ENCODE measurements around the gene CCNB1. TPM values are rescaled to one million over a fixed set of nuclear protein-coding genes. Genes with fewer than 3 reads are reported as not detected.
"Not testable (repeated sequence)": the region's sequence is repeated elsewhere in the genome, so short reads cannot be mapped to it uniquely, and the experiment has no call there.

Gene CCNB1
- total RNA-seq, 1 experiment from 2014 or later: 262 TPM

DNA sequence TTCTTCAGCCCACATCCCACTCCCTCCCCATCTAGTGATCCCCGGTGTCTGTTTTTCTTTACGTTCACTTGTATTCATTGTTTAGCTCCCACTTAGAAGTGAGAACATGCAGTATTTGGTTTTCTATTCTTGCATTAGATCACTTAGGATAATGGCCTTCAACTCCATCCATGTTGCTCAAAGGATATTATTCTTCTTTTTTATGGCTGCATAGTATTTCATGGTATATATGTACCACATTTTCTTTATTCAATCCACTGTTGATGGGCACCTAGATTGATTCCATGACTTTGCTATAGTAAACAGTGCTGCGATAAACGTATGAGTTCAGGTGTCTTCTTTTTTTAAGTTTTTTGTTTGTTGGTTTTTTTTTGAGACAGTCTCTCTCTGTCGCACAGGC, 29.1 kb upstream of the CCNB1 start:
- intact Hi-C loops (cut with micrococcal nuclease; ENCODE audit: unreplicated experiment): no loop called here
- no peak overlapping the region for H3K4me3 ChIP-seq (ENCODE audit: low read depth in 2 of 2, low read length in 2 of 2)
- POLR2A ChIA-PET: interaction anchor here (0.7 kb wide), 1 partner anchor 13 kb away, joined by 3 read pairs; no protein-coding TSS in a partner anchor
- CTCF ChIA-PET: no interaction called here
- H3K36me3 ChIP-seq (ENCODE audit: control insufficient read depth, insufficient read depth, low read length): no peaks in the 10 kb centered on the region
- H3K27ac ChIP-seq (ENCODE audit: low read length): no peak overlapping the region
- no peaks in the 10 kb centered on the region for H3K27me3 ChIP-seq (ENCODE audit: control insufficient read depth, insufficient read depth, low read length)
- in situ Hi-C loops (cut with HindIII; ENCODE audit: low pct_unique_long_range_greater_than_20kb, low sequenced_read_pairs): no loop called here
- no peaks in the 10 kb centered on the region for H3K4me1 ChIP-seq (ENCODE audit: control insufficient read depth, insufficient read depth, low read length)
- no peaks in the 10 kb centered on the region for H3K9me3 ChIP-seq (ENCODE audit: control insufficient read depth, insufficient read depth, low read depth, low read length)
- ATAC-seq (no peak), DNase-seq (ENCODE audit: low read depth, low spot score) (no peak)
- TF ChIP-seq, protein P1, sequence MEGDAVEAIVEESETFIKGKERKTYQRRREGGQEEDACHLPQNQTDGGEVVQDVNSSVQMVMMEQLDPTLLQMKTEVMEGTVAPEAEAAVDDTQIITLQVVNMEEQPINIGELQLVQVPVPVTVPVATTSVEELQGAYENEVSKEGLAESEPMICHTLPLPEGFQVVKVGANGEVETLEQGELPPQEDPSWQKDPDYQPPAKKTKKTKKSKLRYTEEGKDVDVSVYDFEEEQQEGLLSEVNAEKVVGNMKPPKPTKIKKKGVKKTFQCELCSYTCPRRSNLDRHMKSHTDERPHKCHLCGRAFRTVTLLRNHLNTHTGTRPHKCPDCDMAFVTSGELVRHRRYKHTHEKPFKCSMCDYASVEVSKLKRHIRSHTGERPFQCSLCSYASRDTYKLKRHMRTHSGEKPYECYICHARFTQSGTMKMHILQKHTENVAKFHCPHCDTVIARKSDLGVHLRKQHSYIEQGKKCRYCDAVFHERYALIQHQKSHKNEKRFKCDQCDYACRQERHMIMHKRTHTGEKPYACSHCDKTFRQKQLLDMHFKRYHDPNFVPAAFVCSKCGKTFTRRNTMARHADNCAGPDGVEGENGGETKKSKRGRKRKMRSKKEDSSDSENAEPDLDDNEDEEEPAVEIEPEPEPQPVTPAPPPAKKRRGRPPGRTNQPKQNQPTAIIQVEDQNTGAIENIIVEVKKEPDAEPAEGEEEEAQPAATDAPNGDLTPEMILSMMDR (IDR thresholded peaks at IDR 0.05): no peak
- TF ChIP-seq POLR2AphosphoS5 (IDR thresholded peaks at IDR 0.05; ENCODE audit: low read depth, low read length) (no peak), SIN3A (IDR thresholded peaks at IDR 0.05; ENCODE audit: borderline replicate concordance, insufficient read depth, low read depth, low read length) (no peak), TCF7L2 (IDR thresholded peaks at IDR 0.05; ENCODE audit: low read depth, low read length) (no peak)
- TF ChIP-seq, protein P2, sequence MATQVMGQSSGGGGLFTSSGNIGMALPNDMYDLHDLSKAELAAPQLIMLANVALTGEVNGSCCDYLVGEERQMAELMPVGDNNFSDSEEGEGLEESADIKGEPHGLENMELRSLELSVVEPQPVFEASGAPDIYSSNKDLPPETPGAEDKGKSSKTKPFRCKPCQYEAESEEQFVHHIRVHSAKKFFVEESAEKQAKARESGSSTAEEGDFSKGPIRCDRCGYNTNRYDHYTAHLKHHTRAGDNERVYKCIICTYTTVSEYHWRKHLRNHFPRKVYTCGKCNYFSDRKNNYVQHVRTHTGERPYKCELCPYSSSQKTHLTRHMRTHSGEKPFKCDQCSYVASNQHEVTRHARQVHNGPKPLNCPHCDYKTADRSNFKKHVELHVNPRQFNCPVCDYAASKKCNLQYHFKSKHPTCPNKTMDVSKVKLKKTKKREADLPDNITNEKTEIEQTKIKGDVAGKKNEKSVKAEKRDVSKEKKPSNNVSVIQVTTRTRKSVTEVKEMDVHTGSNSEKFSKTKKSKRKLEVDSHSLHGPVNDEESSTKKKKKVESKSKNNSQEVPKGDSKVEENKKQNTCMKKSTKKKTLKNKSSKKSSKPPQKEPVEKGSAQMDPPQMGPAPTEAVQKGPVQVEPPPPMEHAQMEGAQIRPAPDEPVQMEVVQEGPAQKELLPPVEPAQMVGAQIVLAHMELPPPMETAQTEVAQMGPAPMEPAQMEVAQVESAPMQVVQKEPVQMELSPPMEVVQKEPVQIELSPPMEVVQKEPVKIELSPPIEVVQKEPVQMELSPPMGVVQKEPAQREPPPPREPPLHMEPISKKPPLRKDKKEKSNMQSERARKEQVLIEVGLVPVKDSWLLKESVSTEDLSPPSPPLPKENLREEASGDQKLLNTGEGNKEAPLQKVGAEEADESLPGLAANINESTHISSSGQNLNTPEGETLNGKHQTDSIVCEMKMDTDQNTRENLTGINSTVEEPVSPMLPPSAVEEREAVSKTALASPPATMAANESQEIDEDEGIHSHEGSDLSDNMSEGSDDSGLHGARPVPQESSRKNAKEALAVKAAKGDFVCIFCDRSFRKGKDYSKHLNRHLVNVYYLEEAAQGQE (IDR thresholded peaks at IDR 0.05; ENCODE audit: insufficient read depth in 1 of 2, low read depth in 2 of 2, low read length in 1 of 2): no peak
- BruUV-seq (replicated peaks): no TSS peak

DNA sequence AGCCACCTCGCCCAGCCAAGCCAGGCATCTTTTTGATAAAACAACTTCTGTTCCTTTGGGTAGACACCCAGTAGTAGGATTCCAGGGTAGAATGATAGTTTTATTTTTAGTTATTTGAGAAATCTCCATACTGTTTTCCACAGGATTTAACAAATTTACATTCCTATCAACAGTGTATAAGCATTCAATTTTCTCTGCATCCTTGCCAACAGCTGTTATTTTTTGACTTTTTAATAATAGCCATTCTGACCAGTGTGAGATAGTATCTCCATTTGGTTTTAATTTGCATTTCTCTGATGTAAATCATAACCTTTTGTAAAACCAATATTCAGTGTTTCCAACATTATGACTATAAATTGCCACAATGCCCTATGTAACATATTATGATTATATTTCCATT, 28.2 kb upstream of the CCNB1 start:
- Histone ChIP-seq H3K9me3 (ENCODE audit: control insufficient read depth, insufficient read depth, low read depth, low read length) (no peaks in the 10 kb centered on the region), H3K4me3 (ENCODE audit: low read depth in 2 of 2, low read length in 2 of 2) (no peak overlapping the region), H3K27ac (ENCODE audit: low read length) (no peak overlapping the region), H3K27me3 (ENCODE audit: control insufficient read depth, insufficient read depth, low read length) (no peaks in the 10 kb centered on the region), H3K36me3 (ENCODE audit: control insufficient read depth, insufficient read depth, low read length) (no peaks in the 10 kb centered on the region), H3K4me1 (ENCODE audit: control insufficient read depth, insufficient read depth, low read length) (no peaks in the 10 kb centered on the region)
- intact Hi-C loops (cut with micrococcal nuclease; ENCODE audit: unreplicated experiment) (no loop called here), in situ Hi-C loops (cut with HindIII; ENCODE audit: low pct_unique_long_range_greater_than_20kb, low sequenced_read_pairs) (no loop called here)
- TF ChIP-seq, protein P2 (IDR thresholded peaks at IDR 0.05; ENCODE audit: insufficient read depth in 1 of 2, low read depth in 2 of 2, low read length in 1 of 2): no peak
- TF ChIP-seq, protein P1 (IDR thresholded peaks at IDR 0.05): no peak
- TF ChIP-seq POLR2AphosphoS5 (IDR thresholded peaks at IDR 0.05; ENCODE audit: low read depth, low read length): no peak
- TF ChIP-seq SIN3A (IDR thresholded peaks at IDR 0.05; ENCODE audit: borderline replicate concordance, insufficient read depth, low read depth, low read length): no peak
- TF ChIP-seq TCF7L2 (IDR thresholded peaks at IDR 0.05; ENCODE audit: low read depth, low read length): no peak
- ATAC-seq: no peak
- POLR2A ChIA-PET: no interaction called here
- no peak for DNase-seq (ENCODE audit: low read depth, low spot score)
- CTCF ChIA-PET: no interaction called here
- BruUV-seq (replicated peaks): no TSS peak

GRCh38 chr5:69140239-69140638, 26.7 kb upstream of the CCNB1 start:
- ATAC-seq; H3K4me1 ChIP-seq (ENCODE audit: control insufficient read depth, insufficient read depth, low read length); H3K36me3 ChIP-seq (ENCODE audit: control insufficient read depth, insufficient read depth, low read length); in situ Hi-C loops (cut with HindIII; ENCODE audit: low pct_unique_long_range_greater_than_20kb, low sequenced_read_pairs); DNase-seq (ENCODE audit: low read depth, low spot score); H3K27ac ChIP-seq (ENCODE audit: low read length); H3K27me3 ChIP-seq (ENCODE audit: control insufficient read depth, insufficient read depth, low read length); intact Hi-C loops (cut with micrococcal nuclease; ENCODE audit: unreplicated experiment); H3K9me3 ChIP-seq (ENCODE audit: control insufficient read depth, insufficient read depth, low read depth, low read length); CTCF ChIA-PET; BruUV-seq (replicated peaks); H3K4me3 ChIP-seq (ENCODE audit: low read depth in 2 of 2, low read length in 2 of 2): not testable (repeated sequence)
- POLR2A ChIA-PET: interaction anchor here (0.6 kb wide), 1 partner anchor 206 kb away, joined by 18 read pairs; no protein-coding TSS in a partner anchor
